Stimulated activated CD4-positive, alpha-beta T cell treated with anti-CD3 and anti-CD28 coated beads, Interleukin-4, amount 100 ng/mL, for 48 hours (primary cell): Measurements from ENCODE around the gene TTLL9.
"Not testable (repeated sequence)": the region's sequence is repeated elsewhere in the genome, so short reads cannot be mapped to it uniquely, and the experiment has no call there.

ENCODE experiments used
- DNase-seq, 2 donors: peaks; one replicate each; pipeline ENCODE4 v3.0.0-alpha.2; 2020; ENCODE audit warnings: low read depth in 2 of 2

Gene TTLL9

GRCh38 chr20:31869942-31870725 is at the start of gene TTLL9, which contains the start of gene DUSP15:
Gene TTLL9 (plus strand): TSS chr20:31870634. CDS start chr20:31871127, 493 bp downstream.
Gene DUSP15 (minus strand): TSS chr20:31870527. CDS start chr20:31870337, 190 bp downstream.
- DNase-seq = no peak

DNA sequence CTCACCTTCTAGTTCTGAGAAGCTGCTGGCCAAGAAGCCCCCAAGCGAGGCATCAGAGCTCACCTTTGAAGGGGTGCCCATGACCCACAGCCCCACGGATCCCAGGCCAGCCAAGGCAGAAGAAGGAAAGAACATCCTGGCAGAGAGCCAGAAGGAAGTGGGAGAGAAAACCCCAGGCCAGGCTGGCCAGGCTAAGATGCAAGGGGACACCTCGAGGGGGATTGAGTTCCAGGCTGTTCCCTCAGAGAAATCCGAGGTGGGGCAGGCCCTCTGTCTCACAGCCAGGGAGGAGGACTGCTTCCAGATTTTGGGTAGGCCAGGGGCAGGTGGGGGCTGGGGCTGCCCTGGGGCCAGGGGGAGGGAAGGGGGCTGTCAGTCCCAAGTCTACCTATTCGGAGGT is 49.0 kb upstream of the TTLL9 start:
- DNase-seq = no peak

DNA sequence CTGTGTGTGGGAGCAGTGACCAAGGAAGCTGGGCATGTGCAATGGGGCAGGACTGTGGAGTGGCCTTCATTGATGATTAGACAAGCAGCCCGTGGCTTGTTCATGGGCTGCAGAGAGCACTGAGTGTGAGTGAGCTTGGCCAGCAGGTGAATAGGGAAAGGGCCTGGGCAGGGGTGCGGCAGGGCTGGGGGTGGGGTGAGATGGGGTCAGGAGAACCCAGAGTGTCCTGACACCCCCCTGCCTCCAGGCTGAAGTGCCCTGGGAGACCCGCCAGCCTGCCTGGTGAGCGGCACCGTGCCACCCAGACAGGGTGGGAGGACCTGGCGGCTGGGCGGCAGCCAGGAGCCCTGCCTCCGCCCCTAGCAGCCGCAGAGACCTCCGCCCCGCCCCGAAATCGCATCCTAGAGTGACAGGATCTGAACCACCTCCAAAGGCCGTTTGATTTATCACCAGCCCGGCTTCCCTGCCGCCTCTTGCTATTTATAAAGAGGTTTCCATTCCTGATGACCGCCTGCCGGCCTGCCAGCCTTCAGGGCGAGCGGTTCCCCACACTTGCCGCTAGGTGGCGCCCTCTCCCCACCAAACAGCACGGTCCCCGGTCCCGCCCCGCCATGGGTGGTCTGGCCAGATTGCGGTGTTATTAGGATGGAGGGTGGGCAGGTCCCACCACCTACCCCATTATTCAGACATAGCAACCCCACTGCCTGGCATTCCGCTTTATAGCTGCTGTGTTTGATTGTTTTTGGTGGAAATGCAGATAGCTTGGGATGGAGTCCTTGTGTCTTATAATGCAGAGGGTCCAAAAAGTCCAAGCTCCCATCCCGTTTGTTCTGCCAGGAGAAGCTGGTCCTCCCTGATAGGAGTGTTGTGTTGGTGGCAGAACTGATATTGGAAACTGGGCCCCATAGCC is 47.8 kb upstream of the TTLL9 start:
- peak; percentile 60 to 74 for DNase-seq

DNA sequence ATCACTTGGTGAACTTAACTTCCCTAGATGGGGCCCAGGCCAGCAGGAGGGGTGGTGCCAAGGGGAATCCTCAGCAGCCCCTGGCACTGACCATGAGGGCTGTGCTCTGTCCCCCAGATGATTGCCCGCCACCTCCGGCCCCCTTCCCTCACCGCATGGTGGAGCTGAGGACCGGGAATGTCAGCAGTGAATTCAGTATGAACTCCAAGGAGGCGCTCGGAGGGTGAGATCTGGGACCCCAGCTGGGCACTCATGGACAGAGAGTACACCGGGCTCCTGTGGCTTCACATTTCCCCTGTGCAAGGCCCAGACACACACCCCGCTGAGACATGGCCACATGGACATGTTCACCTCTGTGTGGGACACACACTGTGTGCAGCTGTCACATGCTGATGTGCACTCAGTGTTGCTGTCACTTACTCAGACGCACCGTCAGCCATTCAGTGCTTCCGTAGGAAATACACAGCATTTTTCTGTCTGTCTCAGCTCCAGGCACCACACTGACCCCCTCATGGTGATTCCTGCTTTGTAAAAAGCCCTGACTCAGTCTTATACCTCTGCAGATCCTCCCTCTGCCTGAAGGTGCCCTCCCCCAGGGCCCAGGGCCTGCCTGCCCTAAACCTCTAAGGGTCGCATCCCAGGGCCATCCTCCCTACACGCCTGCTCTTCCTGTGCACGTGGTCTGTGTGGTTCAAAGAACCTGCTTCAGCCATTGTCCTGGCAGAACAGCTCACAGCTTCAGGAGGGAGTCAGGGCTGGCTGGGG is 46.9 kb upstream of the TTLL9 start:
- DNase-seq = no peak

- DNase-seq = no peak
Measured at GRCh38 chr20:31824125-31824485, 46.3 kb upstream of the TTLL9 start.

DNA sequence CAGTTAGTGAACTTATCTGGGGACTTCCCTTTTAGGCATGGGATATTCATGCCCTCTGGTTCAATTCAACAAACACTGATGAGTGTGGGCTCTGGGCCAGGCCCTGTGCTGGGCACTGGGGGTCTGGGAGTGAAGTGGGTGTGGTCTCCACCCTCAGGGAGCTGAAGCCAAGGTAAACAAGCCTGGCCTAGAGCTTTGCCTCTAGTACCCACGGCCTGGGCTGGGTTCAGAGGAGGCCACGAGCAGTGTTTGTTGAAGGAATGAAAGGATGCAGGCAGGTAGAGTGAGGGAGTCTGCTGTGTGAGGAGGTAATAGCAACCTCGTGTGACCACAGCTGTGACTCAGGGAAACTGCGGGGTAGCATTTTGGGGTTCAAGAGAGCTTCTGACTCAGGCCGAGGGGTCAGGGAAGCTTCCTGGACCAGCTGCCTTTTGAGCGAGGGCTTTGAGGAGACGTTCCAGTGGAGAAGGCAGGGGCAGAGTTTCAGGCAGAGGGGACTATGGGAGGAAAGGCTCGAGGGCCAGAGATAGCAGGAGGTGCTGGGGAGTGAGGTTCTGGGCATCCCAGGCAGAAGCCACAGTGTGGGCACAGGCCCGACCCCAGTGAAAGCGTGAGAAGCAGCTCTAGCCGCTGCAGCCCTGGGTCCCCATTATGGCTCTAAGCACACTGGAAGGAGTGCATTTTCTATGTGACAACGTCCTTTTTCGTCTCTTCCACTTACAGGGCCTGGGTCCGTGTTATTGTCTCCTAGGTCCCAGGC is 45.7 kb upstream of the TTLL9 start:
- DNase-seq = no peak

DNA sequence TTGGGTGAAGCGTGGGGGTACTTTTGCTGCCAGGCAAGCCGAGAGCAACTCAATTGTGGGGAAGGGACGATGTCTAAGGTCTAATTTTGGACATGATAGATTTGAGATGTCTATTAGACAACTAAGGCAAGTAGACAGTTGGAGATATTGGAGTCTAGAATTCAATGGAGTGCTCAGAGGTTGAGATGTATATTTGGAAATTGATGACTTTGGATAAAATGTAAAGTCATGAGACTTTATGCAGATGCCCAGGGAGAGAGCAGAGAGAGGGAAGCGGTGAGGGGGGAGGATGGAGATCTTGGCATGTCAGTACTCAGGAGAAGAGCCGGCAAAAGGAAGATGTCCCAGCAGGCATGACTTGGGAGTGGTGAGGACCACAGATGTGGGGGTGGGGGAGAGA is 44.4 kb upstream of the TTLL9 start:
- no peak for DNase-seq

GRCh38 chr20:31827059-31827458 is 43.4 kb upstream of the TTLL9 start:
- DNase-seq = no peak

- not testable (repeated sequence) for DNase-seq
Measured at GRCh38 chr20:31828016-31828415, 42.4 kb upstream of the TTLL9 start.

DNA sequence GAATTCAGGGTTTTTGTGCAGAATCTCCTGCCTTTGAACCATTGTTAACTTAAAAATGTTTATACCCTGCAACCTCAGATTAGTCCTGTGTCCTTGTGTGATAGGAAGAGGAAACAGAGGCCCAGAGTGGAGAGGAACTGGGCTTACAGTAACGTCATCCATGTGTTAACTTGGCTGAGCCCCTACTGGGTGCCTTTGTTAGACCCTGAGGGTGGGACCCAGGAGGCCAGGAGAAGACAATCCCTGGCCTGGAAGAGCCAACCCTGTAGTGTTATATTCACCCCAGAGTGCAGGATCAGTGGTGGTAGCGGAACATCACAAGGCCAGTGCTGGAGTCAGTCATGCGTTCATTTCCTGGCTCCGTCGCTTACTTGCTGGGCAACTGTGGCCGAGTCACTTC is 40.7 kb upstream of the TTLL9 start:
- no peak for DNase-seq

- no peak for DNase-seq
Measured at GRCh38 chr20:31830406-31830981, 39.9 kb upstream of the TTLL9 start.

- DNase-seq = no peak
Measured at GRCh38 chr20:31831211-31831610, 39.2 kb upstream of the TTLL9 start.

DNA sequence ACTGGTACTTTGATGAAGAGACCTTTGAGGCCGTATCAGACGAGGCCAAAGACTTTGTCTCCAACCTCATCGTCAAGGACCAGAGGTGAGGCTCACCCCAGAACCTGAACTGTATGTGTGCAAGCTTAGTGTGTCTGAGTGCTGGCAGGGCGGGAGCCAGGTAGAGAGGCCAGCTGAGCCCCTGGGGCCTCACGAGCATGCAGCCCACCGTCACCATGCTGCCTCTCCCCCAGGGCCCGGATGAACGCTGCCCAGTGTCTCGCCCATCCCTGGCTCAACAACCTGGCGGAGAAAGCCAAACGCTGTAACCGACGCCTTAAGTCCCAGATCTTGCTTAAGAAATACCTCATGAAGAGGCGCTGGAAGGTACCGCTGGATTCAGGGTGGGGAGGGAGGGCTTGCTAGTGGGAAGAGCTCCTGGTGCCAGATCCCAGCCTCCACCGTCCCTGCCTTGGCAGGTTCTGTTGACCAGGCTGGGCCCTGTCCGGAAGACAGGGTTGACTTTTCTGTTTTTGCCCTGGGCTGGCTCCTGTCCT is 38.6 kb upstream of the TTLL9 start:
- no peak for DNase-seq

GRCh38 chr20:31833130-31833930 is 37.1 kb upstream of the TTLL9 start:
- peak; percentile 49 to 72 for DNase-seq

DNA sequence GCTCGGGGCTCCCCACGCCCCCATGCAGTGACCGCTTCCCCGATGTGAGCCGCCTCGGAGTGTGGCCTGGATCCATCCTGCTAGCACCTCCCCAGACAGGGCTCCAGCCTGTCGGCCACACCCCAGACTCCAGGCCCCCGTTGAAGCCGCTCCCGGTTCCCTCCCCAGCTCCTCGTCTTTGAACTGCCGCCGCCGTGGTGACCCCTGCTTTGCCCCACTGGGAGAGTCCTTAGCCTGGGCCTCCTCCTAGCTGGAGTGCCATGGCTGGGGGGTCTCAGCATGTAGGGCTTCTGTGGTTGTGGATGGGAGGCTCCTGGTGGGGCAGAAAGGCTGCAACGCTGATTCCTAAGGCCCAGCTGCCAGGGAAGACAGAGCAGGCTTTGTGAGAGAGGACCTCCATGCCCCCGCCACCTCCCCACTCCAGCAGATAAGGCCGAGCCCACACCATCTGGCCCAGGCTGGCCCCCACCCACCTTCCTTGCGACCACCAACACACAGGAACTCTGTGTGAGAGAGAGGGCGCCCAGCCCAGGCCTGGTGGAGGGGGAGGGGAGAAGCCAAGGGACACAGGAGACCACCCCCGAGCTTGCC is 36.4 kb upstream of the TTLL9 start:
- DNase-seq = no peak

- DNase-seq = no peak
Measured at GRCh38 chr20:31835554-31835953, 34.9 kb upstream of the TTLL9 start.

- peak in 1 of 2 donors; percentile 16 for DNase-seq
Measured at GRCh38 chr20:31835977-31836852, 34.2 kb upstream of the TTLL9 start.

DNA sequence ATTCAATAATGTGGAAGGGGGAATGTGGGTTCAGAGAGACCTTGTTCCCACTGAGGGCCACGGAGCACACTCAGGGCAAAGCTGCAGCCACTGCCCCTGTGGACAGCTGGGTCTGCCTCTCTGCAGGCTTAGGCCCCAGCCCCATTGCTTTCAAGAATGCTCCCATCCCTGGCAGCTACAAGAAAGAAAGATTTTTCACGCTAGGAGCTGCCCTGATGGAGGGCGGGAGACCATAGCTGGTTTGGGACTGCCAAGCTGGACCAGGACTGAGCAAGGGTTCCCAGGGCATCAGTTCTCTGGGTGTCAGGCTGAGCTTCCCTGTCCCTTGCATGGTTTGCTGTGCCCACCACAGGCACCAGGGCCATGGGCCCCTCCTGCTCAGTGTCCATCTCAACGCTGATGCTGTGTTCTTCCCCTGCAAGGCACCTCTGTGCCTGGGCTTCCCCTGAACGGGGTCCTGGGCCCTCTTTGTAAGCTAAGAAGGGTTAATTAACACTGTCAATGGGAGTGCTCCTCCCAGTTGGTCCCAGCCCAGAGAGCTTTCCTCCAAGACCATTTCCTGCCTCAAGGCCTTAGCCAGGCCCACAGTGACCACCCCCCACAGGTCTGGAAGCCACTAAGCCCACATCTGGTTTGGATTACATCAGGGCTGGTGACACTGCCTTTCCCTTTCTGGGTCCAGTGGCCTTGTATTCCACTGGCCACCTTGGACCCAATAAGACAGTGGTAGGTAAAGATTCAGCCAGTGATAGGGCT is 33.4 kb upstream of the TTLL9 start:
- no peak for DNase-seq
